ENCODE data around the gene NDOR1.

Gene NDOR1

GRCh38 chr9:137160054-137160425 is 45.5 kb upstream of the NDOR1 start:
- DNase-seq (ENCODE audit: low read depth): no peak
- TF ChIP-seq CTCF (IDR thresholded peaks at IDR 0.05; ENCODE audit: low read depth, low read length, missing control alignments): no peak
- no peak overlapping the region for H3K4me3 ChIP-seq (ENCODE audit: low read depth, low read length)

- TF ChIP-seq CTCF (IDR thresholded peaks at IDR 0.05; ENCODE audit: low read depth, low read length, missing control alignments): no peak
- no peak overlapping the region for H3K4me3 ChIP-seq (ENCODE audit: low read depth, low read length)
- DNase-seq (ENCODE audit: low read depth): no peak
Measured at GRCh38 chr9:137160716-137161557, 44.6 kb upstream of the NDOR1 start.

GRCh38 chr9:137161558-137162486 is 43.7 kb upstream of the NDOR1 start:
- no peak for DNase-seq (ENCODE audit: low read depth)
- no peak for TF ChIP-seq CTCF (IDR thresholded peaks at IDR 0.05; ENCODE audit: low read depth, low read length, missing control alignments)
- no peak overlapping the region for H3K4me3 ChIP-seq (ENCODE audit: low read depth, low read length)

- no peak for TF ChIP-seq CTCF (IDR thresholded peaks at IDR 0.05; ENCODE audit: low read depth, low read length, missing control alignments)
- H3K4me3 ChIP-seq (ENCODE audit: low read depth, low read length): no peak overlapping the region
- DNase-seq (ENCODE audit: low read depth): no peak
Measured at GRCh38 chr9:137162505-137163364, 42.8 kb upstream of the NDOR1 start.

- H3K4me3 ChIP-seq (ENCODE audit: low read depth, low read length): no peak overlapping the region
- no peak for TF ChIP-seq CTCF (IDR thresholded peaks at IDR 0.05; ENCODE audit: low read depth, low read length, missing control alignments)
- no peak for DNase-seq (ENCODE audit: low read depth)
Measured at GRCh38 chr9:137163365-137163715, 42.2 kb upstream of the NDOR1 start.

GRCh38 chr9:137163805-137164204 is 41.7 kb upstream of the NDOR1 start:
- H3K4me3 ChIP-seq (ENCODE audit: low read depth, low read length): no peak overlapping the region
- TF ChIP-seq CTCF (IDR thresholded peaks at IDR 0.05; ENCODE audit: low read depth, low read length, missing control alignments): no peak
- no peak for DNase-seq (ENCODE audit: low read depth)
